Smooth muscle cell (in vitro differentiated cells): Measurements from ENCODE around the gene RAB3GAP1. TPM values are rescaled to one million over a fixed set of nuclear protein-coding genes. Genes with fewer than 3 reads are reported as not detected.

Experiments
- DNase-seq: peaks from one replicate; lab custom pipeline; 2025; ENCODE audit not compliant: unreplicated experiment; lab: John Stamatoyannopoulos, UW
- H2AFZ ChIP-seq: fragments of 200-600 bp; sonication (generic); 2 replicates; pipeline ENCODE4 v1.6.0; 2016; ENCODE audit warnings: antibody characterized with exemption, low read depth, mild to moderate bottlenecking
- H3F3A ChIP-seq: fragments of 200-600 bp; sonication (generic); 2 replicates; pipeline ENCODE4 v1.6.0; 2017; ENCODE audit warnings: antibody characterized with exemption, low read depth
- H3K27ac ChIP-seq: fragments of 200-600 bp; sonication (generic); 2 replicates; pipeline ENCODE4 v1.5.1; 2016; ENCODE audit warnings: low read depth, mild to moderate bottlenecking
- H3K27me3 ChIP-seq: fragments of 200-600 bp; sonication (generic); 2 replicates; pipeline ENCODE4 v1.6.1; 2016; ENCODE audit warnings: low read depth, mild to moderate bottlenecking
- H3K36me3 ChIP-seq: fragments of 200-600 bp; sonication (generic); 2 replicates; pipeline ENCODE4 v1.5.1; 2016; ENCODE audit warnings: low read depth
- H3K4me1 ChIP-seq: fragments of 200-600 bp; sonication (generic); 2 replicates; pipeline ENCODE4 v1.5.1; 2016; ENCODE audit warnings: low read depth
- H3K4me2 ChIP-seq: fragments of 200-600 bp; sonication (generic); 2 replicates; pipeline ENCODE4 v1.6.0; 2016; ENCODE audit warnings: mild to moderate bottlenecking
- H3K4me3 ChIP-seq: fragments of 200-600 bp; sonication (generic); 2 replicates; pipeline ENCODE4 v1.5.1; 2016; ENCODE audit warnings: mild to moderate bottlenecking
- H3K79me2 ChIP-seq: fragments of 200-600 bp; sonication (generic); 2 replicates; pipeline ENCODE4 v1.6.0; 2016; ENCODE audit warnings: low read depth, mild to moderate bottlenecking
- H3K9ac ChIP-seq: fragments of 200-600 bp; sonication (generic); 2 replicates; pipeline ENCODE4 v1.6.0; 2016; ENCODE audit warnings: low read depth
- H3K9me3 ChIP-seq: fragments of 200-600 bp; sonication (generic); replicated peaks from 2 replicates; pipeline ENCODE4 v1.5.1; 2016; ENCODE audit warnings: low read depth
- H4K20me1 ChIP-seq: fragments of 200-600 bp; sonication (generic); 2 replicates; pipeline ENCODE4 v1.6.0; 2016; ENCODE audit warnings: low read depth
- CTCF ChIP-seq: fragments of 200-600 bp; sonication (generic); IDR thresholded peaks from 2 replicates; pipeline ENCODE4 v1.5.1; 2017; ENCODE audit warnings: borderline replicate concordance, mild to moderate bottlenecking, antibody characterized with exemption; ENCODE audit not compliant: insufficient read depth, poor library complexity, severe bottlenecking
- WGBS: methylation state at CpG from one replicate; pipeline ENCODE4 v1.1.7; 2016; ENCODE audit warnings: low lambda C conversion rate; 5-methylcytosine and 5-hydroxymethylcytosine counted together
- polyA plus RNA-seq: library from polyadenylated mRNA; unstranded; fragments of >200 nt; fragmentation: Nextera tagmentation; extraction: Ambion mirVana; gene quantifications from 2 replicates; pipeline ENCODE4 v1.2.1, GENCODE V29; 2016
- total RNA-seq: library from RNA; depleted of rRNA; stranded (reverse); fragments of >200 nt; gene quantifications from 2 replicates; pipeline ENCODE4 v1.2.3, GENCODE V29; 2014

Gene RAB3GAP1
- total and polyA plus RNA-seq, 2 experiments from 2014 or later = 14.6 to 39.8 TPM

- Histone ChIP-seq H3K9ac (no peak overlapping the region), H3K4me2 (no peak overlapping the region), H3K9me3 (no peaks in the 10 kb centered on the region), H3K4me3 (no peak overlapping the region), H2AFZ (no peak overlapping the region), H3K4me1 (no peaks in the 10 kb centered on the region), H4K20me1 (no peaks in the 10 kb centered on the region), H3K27ac (no peak overlapping the region), H3K27me3 (peaks cover 7% of the 10 kb centered on the region), H3K36me3 (no peaks in the 10 kb centered on the region), H3F3A (no peaks in the 10 kb centered on the region), H3K79me2 (no peaks in the 10 kb centered on the region)
- no peak for TF ChIP-seq CTCF
- WGBS = 79% methylated on average over 3 of the region's 3 CpGs
- DNase-seq = no peak
Measured at GRCh38 chr2:135005753-135006152, 46.3 kb upstream of the RAB3GAP1 start.

DNA sequence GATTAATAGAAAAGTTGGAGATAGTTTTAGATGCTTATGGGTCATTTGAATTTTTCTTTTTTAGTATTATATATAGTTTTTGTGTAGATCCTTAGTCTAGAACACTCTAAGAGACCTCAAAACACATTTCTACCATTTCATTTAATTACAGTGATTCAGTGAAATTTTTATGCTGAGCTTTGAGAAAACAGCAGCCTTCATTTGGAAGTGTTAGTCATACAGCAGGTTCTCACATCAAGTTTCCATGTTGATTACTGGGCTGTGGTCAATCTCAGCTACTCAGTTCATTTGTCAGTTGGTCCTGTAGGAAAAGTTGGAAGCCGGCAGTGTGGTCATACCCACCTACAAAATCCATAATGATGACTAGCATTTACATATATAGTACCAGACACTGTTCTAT, 42.8 kb upstream of the RAB3GAP1 start:
- no peak overlapping the region for H2AFZ ChIP-seq
- no peak overlapping the region for H3K4me2 ChIP-seq
- H3F3A ChIP-seq = no peaks in the 10 kb centered on the region
- H3K79me2 ChIP-seq = no peaks in the 10 kb centered on the region
- H3K4me3 ChIP-seq = no peak overlapping the region
- H3K9me3 ChIP-seq = no peaks in the 10 kb centered on the region
- peaks cover 7% of the 10 kb centered on the region for H3K27me3 ChIP-seq
- no peak overlapping the region for H3K9ac ChIP-seq
- no peak for DNase-seq
- no peaks in the 10 kb centered on the region for H3K4me1 ChIP-seq
- TF ChIP-seq CTCF = no peak
- H3K27ac ChIP-seq = no peak overlapping the region
- H4K20me1 ChIP-seq = no peaks in the 10 kb centered on the region
- H3K36me3 ChIP-seq = no peaks in the 10 kb centered on the region
- WGBS = 100% methylated on average over 1 of the region's 1 CpG

DNA sequence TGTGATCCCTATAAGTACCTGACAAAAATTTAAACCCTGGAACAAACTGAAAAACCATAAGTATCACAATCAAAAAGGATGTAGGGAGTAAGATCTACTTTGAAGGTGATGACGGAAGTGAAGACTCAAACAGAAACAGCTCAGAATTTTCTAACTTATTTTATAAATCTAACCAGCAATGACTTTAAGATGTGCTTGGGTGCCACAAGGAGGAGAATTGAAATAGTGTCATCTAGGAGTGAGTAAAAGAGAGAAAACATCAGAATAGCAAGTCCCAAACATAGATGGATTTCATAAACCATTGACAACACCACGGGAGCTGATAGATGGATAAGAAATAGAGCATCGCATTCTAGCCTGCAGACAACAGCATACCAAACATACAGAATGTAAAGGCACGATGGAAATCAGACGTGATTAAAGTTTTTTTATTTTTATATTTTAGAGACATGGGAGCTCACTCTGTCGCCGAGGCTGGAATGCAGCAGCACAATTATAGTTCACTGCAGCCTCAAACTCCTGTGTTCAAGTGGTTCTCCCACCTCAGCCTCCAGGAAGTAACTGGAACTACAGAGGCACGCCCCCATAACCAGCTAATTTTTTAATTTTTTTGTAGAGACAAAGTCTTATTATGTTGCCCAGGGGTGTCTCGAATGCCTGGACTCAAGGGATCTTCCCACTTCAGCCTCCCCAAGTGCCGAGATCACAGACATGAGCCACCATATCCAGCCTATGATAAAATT, 41.7 kb upstream of the RAB3GAP1 start:
- H3F3A ChIP-seq = no peaks in the 10 kb centered on the region
- H3K9ac ChIP-seq = no peak overlapping the region
- no peaks in the 10 kb centered on the region for H4K20me1 ChIP-seq
- no peaks in the 10 kb centered on the region for H3K36me3 ChIP-seq
- no peaks in the 10 kb centered on the region for H3K4me1 ChIP-seq
- no peak for DNase-seq
- H2AFZ ChIP-seq = no peak overlapping the region
- H3K27me3 ChIP-seq = peaks cover 3% of the 10 kb centered on the region
- H3K4me2 ChIP-seq = no peak overlapping the region
- no peak for TF ChIP-seq CTCF
- H3K27ac ChIP-seq = no peak overlapping the region
- no peaks in the 10 kb centered on the region for H3K9me3 ChIP-seq
- H3K79me2 ChIP-seq = no peaks in the 10 kb centered on the region
- 90% methylated on average over 10 of the region's 10 CpGs for WGBS
- no peak overlapping the region for H3K4me3 ChIP-seq

DNA sequence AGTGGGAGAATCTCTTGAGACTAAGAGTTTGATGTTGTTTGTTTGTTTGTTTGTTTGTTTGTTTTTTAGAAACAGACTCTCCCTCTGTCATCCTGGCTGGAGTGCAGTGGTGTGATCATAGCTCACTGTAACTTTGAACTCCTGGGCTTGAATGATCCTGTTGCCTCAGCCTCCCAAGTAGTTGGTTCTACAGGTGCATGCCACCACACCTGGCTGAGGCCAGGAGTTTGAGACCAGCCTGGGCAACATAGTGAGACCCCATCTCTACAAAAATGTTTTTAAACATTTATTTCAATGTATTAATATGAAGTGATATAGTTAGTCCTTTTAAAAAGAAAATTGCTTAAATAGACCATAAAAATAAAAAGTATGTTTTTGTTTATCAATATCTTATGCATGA, 40.5 kb upstream of the RAB3GAP1 start:
- no peaks in the 10 kb centered on the region for H3K4me1 ChIP-seq
- H3F3A ChIP-seq = no peaks in the 10 kb centered on the region
- no peak for DNase-seq
- no peak overlapping the region for H3K4me2 ChIP-seq
- no peaks in the 10 kb centered on the region for H3K9me3 ChIP-seq
- H3K79me2 ChIP-seq = no peaks in the 10 kb centered on the region
- no peak for TF ChIP-seq CTCF
- no peak overlapping the region for H2AFZ ChIP-seq
- H3K9ac ChIP-seq = no peak overlapping the region
- no peak overlapping the region for H3K27ac ChIP-seq
- H4K20me1 ChIP-seq = no peaks in the 10 kb centered on the region
- H3K27me3 ChIP-seq = no peaks in the 10 kb centered on the region
- H3K4me3 ChIP-seq = no peak overlapping the region
- no peaks in the 10 kb centered on the region for H3K36me3 ChIP-seq
